SK-N-SH (cell line): ENCODE data around the gene CUEDC2. TPM values are rescaled to one million over a fixed set of nuclear protein-coding genes. Genes with fewer than 3 reads are reported as not detected.
A peak's percentile ranks its signal among the peaks of the same experiment; 100 is the strongest.

ENCODE experiments used
- CTCF ChIA-PET: fragments of 300-600, 350-600 bp; formaldehyde crosslinking; extraction: SDS; loops from one replicate; lab custom pipeline; 2021; lab: Yijun Ruan, JAX
- POLR2A ChIA-PET: fragments of 350-600 bp; sonication (Branson Sonifier 250); formaldehyde crosslinking; extraction: SDS; loops from one replicate; lab custom pipeline; 2020; ENCODE audit warnings: antibody characterized with exemption, inconsistent platforms; lab: Yijun Ruan, JAX
- DNase-seq: peaks from one replicate; pipeline ENCODE4 v3.0.0; 2012
- H2AFZ ChIP-seq: fragments of 200-600 bp; sonication (generic); 2 replicates; pipeline ENCODE4 v1.8.1; 2016; ENCODE audit warnings: antibody characterized with exemption, mild to moderate bottlenecking, low read depth
- H3F3A ChIP-seq: fragments of 200-600 bp; sonication (generic); replicated peaks from 2 replicates; pipeline ENCODE3; 2016; ENCODE audit warnings: antibody characterized with exemption, mild to moderate bottlenecking; ENCODE audit not compliant: insufficient read depth
- H3K27ac ChIP-seq, 2 experiments: fragments of 200-500 bp in 1 of 2; fragments of 200-600 bp in 1 of 2; sonication (Bioruptor generic) in 1 of 2; sonication (generic), shearing (Covaris generic) in 1 of 2; 2 replicates each; pipeline versions ENCODE4 v1.5.1 to v1.6.1; 2014 to 2016; ENCODE audit warnings: low read depth in 2 of 2, inconsistent platforms in 1 of 2, low read length in 1 of 2, mild to moderate bottlenecking in 1 of 2, mixed read lengths in 1 of 2
- H3K27me3 ChIP-seq: fragments of 200-600 bp; sonication (generic), shearing (Covaris generic); 2 replicates; pipeline ENCODE4 v1.6.1; 2016; ENCODE audit warnings: mixed run types; ENCODE audit not compliant: insufficient read depth
- H3K36me3 ChIP-seq, 2 experiments: fragments of 200-500 bp in 1 of 2; fragments of 200-600 bp in 1 of 2; sonication (Bioruptor generic) in 1 of 2; sonication (generic) in 1 of 2; replicated peaks in 1 of 2; 2 replicates each; pipeline versions ENCODE3 to v1.5.1; 2014 to 2016; ENCODE audit warnings: low read length in 1 of 2, mild to moderate bottlenecking in 1 of 2; ENCODE audit not compliant: insufficient read depth in 2 of 2, control insufficient read depth in 1 of 2
- H3K4me1 ChIP-seq, 2 experiments: fragments of 200-500 bp in 1 of 2; fragments of 200-600 bp in 1 of 2; sonication (Bioruptor generic) in 1 of 2; sonication (generic), shearing (Covaris generic) in 1 of 2; 2 replicates each; pipeline versions ENCODE4 v1.5.1 to v1.6.1; 2014 to 2016; ENCODE audit warnings: low read depth in 1 of 2, low read length in 1 of 2, mixed run types in 1 of 2; ENCODE audit not compliant: insufficient read depth in 2 of 2, control insufficient read depth in 1 of 2
- H3K4me2 ChIP-seq: fragments of 200-600 bp; sonication (generic), shearing (Covaris generic); 2 replicates; pipeline ENCODE4 v1.6.1; 2017; ENCODE audit warnings: mixed run types
- H3K4me3 ChIP-seq, 2 experiments: fragments of 200-500 bp in 1 of 2; fragments of 200-600 bp in 1 of 2; sonication (Bioruptor generic) in 1 of 2; sonication (generic), shearing (Covaris generic) in 1 of 2; 2 replicates each; pipeline versions ENCODE4 v1.5.1 to v1.8.1; 2014 to 2016; ENCODE audit warnings: low read depth in 2 of 2, inconsistent platforms in 1 of 2, low read length in 1 of 2, mild to moderate bottlenecking in 1 of 2, mixed read lengths in 1 of 2, moderate library complexity in 1 of 2
- H3K79me2 ChIP-seq: fragments of 200-600 bp; sonication (generic); 2 replicates; pipeline ENCODE4 v1.8.1; 2017; ENCODE audit warnings: mild to moderate bottlenecking; ENCODE audit not compliant: insufficient read depth
- H3K9ac ChIP-seq: fragments of 200-600 bp; sonication (generic); 2 replicates; pipeline ENCODE4 v1.6.1; 2017; ENCODE audit warnings: mixed run types
- H3K9me2 ChIP-seq: fragments of 200-600 bp; sonication (generic); 2 replicates; pipeline ENCODE4 v1.6.1; 2017; ENCODE audit warnings: mixed run types
- H3K9me3 ChIP-seq: fragments of 200-600 bp; sonication (generic); 2 replicates; pipeline ENCODE4 v1.6.1; 2017; ENCODE audit warnings: mixed run types, mild to moderate bottlenecking, moderate library complexity
- H4K20me1 ChIP-seq: fragments of 200-600 bp; sonication (generic); 2 replicates; pipeline ENCODE4 v1.6.1; 2017; ENCODE audit warnings: mild to moderate bottlenecking, mixed run types; ENCODE audit not compliant: insufficient read depth
- ELF1 ChIP-seq: IDR thresholded peaks from 2 replicates; pipeline ENCODE4 v1.4.0; 2012
- EP300 ChIP-seq, 2 experiments: IDR thresholded peaks; 2 replicates each; pipeline versions ENCODE4 v1.4.0 to v1.6.1; 2012; ENCODE audit warnings: borderline replicate concordance in 1 of 2, low read depth in 1 of 2, low read length in 1 of 2
- EZH2phosphoT487 ChIP-seq: fragments of 200-600 bp; sonication (generic); IDR thresholded peaks from 2 replicates; pipeline ENCODE4 v1.6.1; 2017; ENCODE audit warnings: low read depth, mixed run types, mild to moderate bottlenecking, antibody characterized with exemption, moderate library complexity, borderline replicate concordance
- FOXJ3 ChIP-seq: sonication (generic); formaldehyde crosslinking; IDR thresholded peaks from 2 replicates; pipeline ENCODE4 v1.5.1; 2020; ENCODE audit warnings: mild to moderate bottlenecking, missing genetic modification reagents
- RCOR1 ChIP-seq: fragments of 150-350 bp; IDR thresholded peaks from 2 replicates; pipeline ENCODE4 v1.6.1; 2017; ENCODE audit warnings: antibody characterized with exemption, low read length
- RXRA ChIP-seq: IDR thresholded peaks from 2 replicates; pipeline ENCODE4 v1.4.0; 2012; ENCODE audit warnings: low read depth, mild to moderate bottlenecking, borderline replicate concordance
- SIN3A ChIP-seq: IDR thresholded peaks from 2 replicates; pipeline ENCODE4 v1.6.1; 2012; ENCODE audit warnings: low read depth, mild to moderate bottlenecking, low read length, moderate library complexity, borderline replicate concordance
- TEAD4 ChIP-seq: IDR thresholded peaks from 2 replicates; pipeline ENCODE4 v1.4.0; 2012; ENCODE audit warnings: mild to moderate bottlenecking, borderline replicate concordance; ENCODE audit not compliant: insufficient read depth
- YY1 ChIP-seq: IDR thresholded peaks from 2 replicates; pipeline ENCODE4 v1.4.0; 2012; ENCODE audit warnings: low read depth, mild to moderate bottlenecking
- WGBS: methylation state at CpG from one replicate; pipeline ENCODE4 v1.1.6; 2017; ENCODE audit warnings: low lambda C conversion rate; 5-methylcytosine and 5-hydroxymethylcytosine counted together
- polyA plus RNA-seq, 3 experiments: library from polyadenylated mRNA; depleted of rRNA; stranded (reverse); fragments of >200 nt; gene quantifications; 2 replicates each; pipeline ENCODE4 v1.2.3, GENCODE V29; 2012
- TF ChIP-seq, protein P1 (sequence below): fragments of 150-350 bp; IDR thresholded peaks from 2 replicates; pipeline ENCODE4 v1.6.1; 2017; ENCODE audit warnings: antibody characterized with exemption, low read length, low read depth, borderline replicate concordance
- TF ChIP-seq, protein P2 (sequence below): IDR thresholded peaks from 2 replicates; pipeline ENCODE4 v1.4.0; 2012; ENCODE audit warnings: low read depth
- TF ChIP-seq, protein P3 (sequence below): fragments of 150-350 bp; IDR thresholded peaks from 2 replicates; pipeline ENCODE4 v1.6.1; 2016; ENCODE audit warnings: mild to moderate bottlenecking, low read depth, low read length

CUEDC2 gene
- polyA plus RNA-seq, 1 of the 3 experiments (the other 2 are of a cell fraction), result 162 TPM

DNA sequence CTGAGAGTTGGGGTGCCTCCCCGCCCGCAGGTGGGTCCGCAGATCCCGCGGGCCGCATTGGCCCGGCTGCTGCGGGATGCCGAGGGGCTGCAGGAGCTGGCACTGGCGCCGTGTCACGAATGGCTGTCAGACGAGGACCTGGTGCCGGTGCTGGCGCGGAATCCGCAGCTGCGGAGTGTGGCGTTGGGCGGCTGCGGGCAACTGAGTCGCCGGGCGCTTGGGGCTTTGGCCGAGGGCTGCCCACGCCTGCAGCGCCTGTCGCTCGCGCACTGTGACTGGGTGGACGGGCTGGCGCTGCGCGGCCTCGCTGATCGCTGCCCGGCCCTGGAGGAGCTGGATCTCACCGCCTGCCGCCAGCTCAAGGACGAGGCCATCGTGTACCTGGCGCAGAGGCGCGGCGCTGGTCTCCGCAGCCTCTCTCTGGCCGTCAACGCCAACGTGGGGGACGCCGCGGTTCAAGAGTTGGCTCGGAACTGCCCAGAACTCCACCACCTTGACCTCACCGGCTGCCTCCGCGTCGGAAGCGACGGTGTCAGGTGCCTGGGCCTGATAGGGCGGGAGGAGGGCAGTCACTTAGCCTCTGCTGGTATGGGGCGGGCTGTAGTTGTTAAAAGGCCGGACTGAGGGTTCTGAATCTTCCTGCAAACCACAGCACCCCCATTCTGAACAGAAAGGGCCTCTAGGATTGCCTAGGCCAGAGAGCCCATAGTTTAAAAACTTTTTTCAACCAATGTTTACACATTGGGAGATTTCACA lies 10.4 kb downstream of the CUEDC2 start:
- WGBS, result 13% methylated on average over 13 of the region's 62 CpGs
- peaks cover 0 to 29% of the 10 kb centered on the region in 2 experiments; a peak in 2 of 4 replicates for H3K4me1 ChIP-seq
- H2AFZ ChIP-seq, result peak overlapping the region; percentile 85
- TF ChIP-seq, protein P1, sequence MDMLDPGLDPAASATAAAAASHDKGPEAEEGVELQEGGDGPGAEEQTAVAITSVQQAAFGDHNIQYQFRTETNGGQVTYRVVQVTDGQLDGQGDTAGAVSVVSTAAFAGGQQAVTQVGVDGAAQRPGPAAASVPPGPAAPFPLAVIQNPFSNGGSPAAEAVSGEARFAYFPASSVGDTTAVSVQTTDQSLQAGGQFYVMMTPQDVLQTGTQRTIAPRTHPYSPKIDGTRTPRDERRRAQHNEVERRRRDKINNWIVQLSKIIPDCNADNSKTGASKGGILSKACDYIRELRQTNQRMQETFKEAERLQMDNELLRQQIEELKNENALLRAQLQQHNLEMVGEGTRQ, result no peak
- TF ChIP-seq RXRA (no peak), FOXJ3 (no peak)
- H3K9ac ChIP-seq, result peak overlapping the region; percentile 68
- POLR2A ChIA-PET, result interaction anchor here (0.9 to 4.2 kb wide), 10 partner anchors 8 to 162 kb away, joined by 3 to 41 read pairs (median 4); partner anchors contain the start of genes C10orf95, CUEDC2 and NFKB2
- peaks cover 0 to 21% of the 10 kb centered on the region in 2 experiments for H3K36me3 ChIP-seq
- H3K9me3 ChIP-seq, result no peaks in the 10 kb centered on the region
- no peaks in the 10 kb centered on the region for H3K9me2 ChIP-seq
- CTCF ChIA-PET, result interaction anchor here (0.7 to 18.3 kb wide), 23 partner anchors 10 to 268 kb away, joined by 3 to 359 read pairs (median 5); partner anchors contain the start of genes C10orf95, CUEDC2, ELOVL3 and NFKB2
- H3K4me2 ChIP-seq, result peak overlapping the region; percentile 84
- no peaks in the 10 kb centered on the region for H3K27me3 ChIP-seq
- DNase-seq, result peak; percentile 33
- peak overlapping the region; percentile 77 to 90 for H3K4me3 ChIP-seq
- peak overlapping the region in 1 of 2 experiments; percentile 99; a peak in 1 of 4 replicates for H3K27ac ChIP-seq
- peaks cover 15% of the 10 kb centered on the region for H3F3A ChIP-seq
- H3K79me2 ChIP-seq, result no peaks in the 10 kb centered on the region
- no peaks in the 10 kb centered on the region for H4K20me1 ChIP-seq

DNA sequence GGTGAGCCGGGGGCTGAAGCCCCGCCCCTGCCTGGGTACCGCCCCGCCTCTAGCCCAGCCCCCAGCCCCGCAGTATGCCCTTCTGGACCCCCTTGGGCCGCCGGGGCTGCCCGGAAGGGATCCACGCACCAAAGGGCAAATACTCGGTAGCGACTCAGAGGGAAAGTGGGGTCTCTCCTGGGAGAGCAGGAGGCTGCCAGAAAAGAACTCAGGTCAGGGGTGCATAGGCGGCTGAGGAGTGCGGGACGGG lies 10.9 kb downstream of the CUEDC2 start:
- H3K36me3 ChIP-seq, result peaks cover 0 to 21% of the 10 kb centered on the region in 2 experiments
- WGBS, result 0% methylated on average over 2 of the region's 14 CpGs
- no peaks in the 10 kb centered on the region for H4K20me1 ChIP-seq
- no peaks in the 10 kb centered on the region for H3K9me2 ChIP-seq
- CTCF ChIA-PET, result interaction anchor here (1.0 to 18.3 kb wide), 13 partner anchors 10 to 268 kb away, joined by 3 to 359 read pairs (median 21); partner anchors contain the start of genes C10orf95, CUEDC2, ELOVL3 and NFKB2
- H3K27me3 ChIP-seq, result no peaks in the 10 kb centered on the region
- H3K27ac ChIP-seq, result peak overlapping the region; percentile 78 to 99; a peak in 3 of 4 replicates
- H3K9me3 ChIP-seq, result no peaks in the 10 kb centered on the region
- H3K9ac ChIP-seq, result peak overlapping the region; percentile 68
- no peak for DNase-seq
- peak overlapping the region; percentile 85 for H2AFZ ChIP-seq
- H3K4me2 ChIP-seq, result peak overlapping the region; percentile 84
- H3K4me1 ChIP-seq, result peaks cover 0 to 29% of the 10 kb centered on the region in 2 experiments; a peak in 2 of 4 replicates
- peak overlapping the region; percentile 77 to 90 for H3K4me3 ChIP-seq
- H3F3A ChIP-seq, result peaks cover 15% of the 10 kb centered on the region
- no peaks in the 10 kb centered on the region for H3K79me2 ChIP-seq
- TF ChIP-seq RCOR1, result no peak
- TF ChIP-seq ELF1, result no peak
- TF ChIP-seq EP300 (IDR thresholded peaks at IDR 0.05; ENCODE audit: borderline replicate concordance in 1 of 2, low read depth in 1 of 2, low read length in 1 of 2), result no peak
- TF ChIP-seq, protein P2, sequence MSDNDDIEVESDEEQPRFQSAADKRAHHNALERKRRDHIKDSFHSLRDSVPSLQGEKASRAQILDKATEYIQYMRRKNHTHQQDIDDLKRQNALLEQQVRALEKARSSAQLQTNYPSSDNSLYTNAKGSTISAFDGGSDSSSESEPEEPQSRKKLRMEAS, result no peak
- TF ChIP-seq, protein P3, sequence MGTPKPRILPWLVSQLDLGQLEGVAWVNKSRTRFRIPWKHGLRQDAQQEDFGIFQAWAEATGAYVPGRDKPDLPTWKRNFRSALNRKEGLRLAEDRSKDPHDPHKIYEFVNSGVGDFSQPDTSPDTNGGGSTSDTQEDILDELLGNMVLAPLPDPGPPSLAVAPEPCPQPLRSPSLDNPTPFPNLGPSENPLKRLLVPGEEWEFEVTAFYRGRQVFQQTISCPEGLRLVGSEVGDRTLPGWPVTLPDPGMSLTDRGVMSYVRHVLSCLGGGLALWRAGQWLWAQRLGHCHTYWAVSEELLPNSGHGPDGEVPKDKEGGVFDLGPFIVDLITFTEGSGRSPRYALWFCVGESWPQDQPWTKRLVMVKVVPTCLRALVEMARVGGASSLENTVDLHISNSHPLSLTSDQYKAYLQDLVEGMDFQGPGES, result no peak
- TF ChIP-seq SIN3A, result no peak
- TF ChIP-seq YY1, result no peak
- no peak for TF ChIP-seq TEAD4
- TF ChIP-seq EZH2phosphoT487, result no peak
- POLR2A ChIA-PET, result interaction anchor here (0.9 to 4.2 kb wide), 7 partner anchors 8 to 163 kb away, joined by 3 to 41 read pairs (median 4); partner anchors contain the start of genes CUEDC2 and NFKB2
